OCI-LY7 (cell line): ENCODE data around the gene SGMS1.

Source experiments
- CTCF ChIP-seq: fragments of 200-600 bp; sonication (generic); conservative IDR thresholded peaks from 2 replicates; pipeline ENCODE4 v1.5.1; 2014; ENCODE audit warnings: mild to moderate bottlenecking, antibody characterized with exemption, low read length, moderate library complexity, mixed read lengths
- EZH2phosphoT487 ChIP-seq: fragments of 200-600 bp; sonication (generic); IDR thresholded peaks from 2 replicates; pipeline ENCODE4 v1.6.1; 2018; ENCODE audit warnings: low read depth, borderline replicate concordance, mild to moderate bottlenecking, mixed run types, antibody characterized with exemption, low read length, moderate library complexity, mixed read lengths

DNA sequence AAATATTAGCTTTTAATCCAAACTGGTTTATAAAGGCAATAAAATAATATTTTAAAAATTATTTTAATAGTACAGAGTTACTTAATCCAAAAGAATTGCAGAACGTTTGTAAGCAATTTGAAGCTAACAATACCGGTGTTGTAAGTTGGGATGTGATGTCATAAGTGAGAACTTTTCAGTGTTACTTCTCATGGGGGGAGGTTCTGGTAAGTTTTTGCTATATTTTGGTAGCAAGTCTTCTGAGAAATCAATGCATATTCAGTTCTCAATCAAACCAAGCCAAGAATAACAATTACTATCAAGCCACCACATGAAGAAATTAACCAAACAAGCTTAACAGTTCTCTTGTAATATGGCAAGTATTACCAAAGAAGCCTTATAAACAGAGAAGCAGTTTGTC lies 225.4 kb downstream of the SGMS1 start:
- no peak for TF ChIP-seq CTCF
- TF ChIP-seq EZH2phosphoT487, result no peak
